NCI-H460 (cell line): ENCODE results near the gene TEX35. TPM values are rescaled to one million over a fixed set of nuclear protein-coding genes. Genes with fewer than 3 reads are reported as not detected.

ENCODE experiments used
- DNase-seq: peaks from one replicate; pipeline ENCODE4 v3.0.0-alpha.2; 2016; ENCODE audit warnings: low read depth; ENCODE audit errors: extremely low read depth
- polyA plus RNA-seq: library from polyadenylated mRNA; depleted of rRNA; stranded (reverse); fragments of >200 nt; gene quantifications from 2 replicates; pipeline ENCODE4 v1.2.3, GENCODE V29; 2014; cell fraction: nucleus; rRNA removed
- total RNA-seq: library from RNA; depleted of rRNA; stranded (reverse); fragments of >200 nt; shearing (Covaris generic); gene quantifications from 2 replicates; pipeline ENCODE4 v1.2.3, GENCODE V29; 2014; rRNA removed

Gene TEX35
- total RNA-seq, result not detected in 2 replicates
- not detected in 2 replicates for polyA plus RNA-seq

DNA sequence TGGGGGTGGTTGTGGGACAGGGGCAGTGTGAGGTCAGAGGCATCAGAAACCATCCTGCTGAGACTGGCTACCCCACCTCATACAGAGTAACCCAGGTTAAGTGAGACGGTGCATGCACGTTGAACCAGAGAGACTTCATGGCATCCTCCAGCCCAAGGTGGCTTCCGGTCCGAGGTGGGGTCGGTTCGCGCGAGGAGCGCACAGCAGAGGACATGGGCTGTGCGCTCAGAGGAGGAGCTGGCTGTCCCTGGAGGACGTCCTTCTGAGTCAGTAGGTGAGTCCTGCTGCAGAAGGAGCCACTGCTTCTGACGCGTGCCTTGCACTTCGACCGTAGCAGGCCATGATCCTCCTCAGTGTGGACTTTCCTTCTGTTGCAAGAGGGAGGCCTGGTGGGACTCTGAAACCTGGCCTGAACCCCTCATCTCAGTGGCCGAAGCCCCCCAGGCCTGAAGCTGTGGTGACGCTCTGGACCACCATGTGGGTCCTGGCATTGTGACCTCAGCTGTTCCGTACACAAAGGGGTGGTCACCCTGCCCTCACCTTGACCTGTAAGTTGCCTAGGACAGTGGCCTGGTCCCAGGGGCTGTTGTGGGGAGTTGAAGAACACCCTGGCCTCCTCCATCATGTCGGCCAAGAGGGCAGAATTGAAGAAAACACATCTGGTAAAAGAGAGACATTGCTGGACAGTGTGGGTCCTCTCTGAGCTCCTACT, at the start of gene TEX35:
Gene TEX35 (plus strand): TSS at position 544 of the 712 bp plus-strand sequence. CDS start 80 bp downstream, at position 624.
- DNase-seq, result no peak

DNA sequence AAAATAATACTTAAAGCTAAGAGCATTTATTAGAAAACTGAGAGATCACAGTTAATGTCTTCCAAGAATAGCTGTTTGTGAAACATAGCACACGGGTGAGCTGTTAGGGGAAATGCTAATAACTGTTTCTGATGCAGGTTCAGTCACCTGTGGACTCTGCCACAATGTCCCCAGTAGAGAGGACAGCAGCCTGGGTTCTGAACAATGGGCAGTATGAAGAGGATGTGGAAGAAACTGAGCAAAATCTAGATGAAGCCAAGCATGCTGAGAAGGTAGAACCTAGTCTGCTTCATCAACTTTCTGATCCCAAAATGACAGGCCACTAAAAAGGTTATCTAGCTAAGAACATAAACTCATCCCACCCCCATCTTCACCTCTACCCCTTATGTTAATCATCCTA, 48.8 kb upstream of the TEX35 start:
- no peak for DNase-seq

DNA sequence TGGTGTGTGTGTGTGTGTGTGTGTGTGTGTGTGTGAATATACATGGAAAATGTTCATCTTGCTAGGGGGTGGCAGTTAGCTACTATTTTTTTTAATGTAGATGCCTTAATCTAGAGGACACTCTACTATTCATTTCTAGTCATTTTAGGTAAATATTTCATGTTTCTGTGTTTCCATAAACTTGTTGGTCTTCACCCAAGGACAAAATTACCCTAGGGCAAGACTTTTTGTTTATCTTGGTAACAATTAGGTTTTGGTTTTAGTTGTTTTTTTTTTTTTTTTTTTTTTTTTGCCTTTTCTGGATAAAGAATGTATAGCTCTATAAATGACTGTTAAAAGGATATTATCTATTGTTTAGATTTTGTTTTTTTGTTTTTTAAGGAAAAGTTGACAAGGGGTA, 48.3 kb upstream of the TEX35 start:
- DNase-seq, result no peak

DNA sequence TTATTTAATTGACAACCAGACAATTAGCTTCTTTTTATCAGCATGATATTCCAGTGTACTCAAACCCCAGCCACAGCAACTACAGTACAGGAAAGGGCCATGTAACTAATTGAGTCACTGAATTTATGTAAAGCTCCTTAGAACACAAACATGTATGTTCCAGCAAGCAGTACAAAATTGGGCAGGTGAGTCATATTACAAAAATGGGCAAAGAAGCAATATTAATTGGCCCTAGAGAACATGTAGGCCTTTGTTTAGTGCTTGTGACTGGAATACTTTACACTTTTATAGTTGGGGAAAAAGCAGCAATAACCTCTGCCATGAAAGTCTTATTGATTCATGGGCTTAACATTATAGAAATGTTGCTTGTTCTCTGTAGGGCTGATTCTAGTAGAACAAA, 47.9 kb upstream of the TEX35 start:
- DNase-seq, result no peak

- no peak for DNase-seq
These were observed 45.1 kb upstream of the TEX35 start for GRCh38 chr1:178467837-178468236.

- DNase-seq, result no peak
These were observed 42.4 kb upstream of the TEX35 start for GRCh38 chr1:178470411-178470960.

GRCh38 chr1:178472531-178472930, 40.4 kb upstream of the TEX35 start:
- no peak for DNase-seq

DNA sequence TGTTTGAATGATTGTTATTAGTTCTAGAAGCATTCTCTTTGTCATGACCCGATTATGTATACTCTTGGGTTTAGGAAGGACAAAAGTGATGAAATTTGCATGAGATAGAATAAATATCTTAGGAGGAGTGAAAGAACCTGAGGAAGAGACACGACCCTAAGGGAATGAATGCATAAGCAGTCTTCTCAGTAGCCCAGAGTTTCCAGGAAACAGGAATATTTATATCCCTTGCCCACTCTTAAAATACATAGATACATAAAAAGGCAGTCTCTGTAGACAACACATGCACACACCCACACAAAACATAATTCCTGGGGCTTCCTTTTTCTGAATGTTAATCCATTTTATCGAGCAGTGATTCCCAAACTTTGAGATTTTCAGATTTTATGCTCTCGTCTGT, 35.5 kb upstream of the TEX35 start:
- DNase-seq, result no peak

DNA sequence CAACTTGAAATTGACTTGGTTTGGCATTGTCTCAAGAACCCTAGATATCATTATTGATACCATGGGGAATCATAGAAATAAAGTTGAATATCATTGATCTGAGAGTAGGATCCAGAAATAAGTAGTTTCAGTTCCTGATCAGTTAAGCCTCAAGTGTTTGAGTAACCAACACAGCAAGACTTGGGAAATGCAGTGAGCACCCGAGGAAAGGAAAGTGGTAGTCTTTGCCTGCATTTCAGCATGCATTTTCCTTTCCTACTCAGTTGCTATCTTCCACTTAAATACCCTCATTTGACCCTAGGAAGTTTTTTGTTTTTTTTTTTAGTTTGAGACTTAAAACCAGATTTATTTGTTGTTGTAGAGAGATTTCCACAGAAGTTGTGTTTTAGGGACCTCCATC, 35.1 kb upstream of the TEX35 start:
- DNase-seq, result no peak

DNA sequence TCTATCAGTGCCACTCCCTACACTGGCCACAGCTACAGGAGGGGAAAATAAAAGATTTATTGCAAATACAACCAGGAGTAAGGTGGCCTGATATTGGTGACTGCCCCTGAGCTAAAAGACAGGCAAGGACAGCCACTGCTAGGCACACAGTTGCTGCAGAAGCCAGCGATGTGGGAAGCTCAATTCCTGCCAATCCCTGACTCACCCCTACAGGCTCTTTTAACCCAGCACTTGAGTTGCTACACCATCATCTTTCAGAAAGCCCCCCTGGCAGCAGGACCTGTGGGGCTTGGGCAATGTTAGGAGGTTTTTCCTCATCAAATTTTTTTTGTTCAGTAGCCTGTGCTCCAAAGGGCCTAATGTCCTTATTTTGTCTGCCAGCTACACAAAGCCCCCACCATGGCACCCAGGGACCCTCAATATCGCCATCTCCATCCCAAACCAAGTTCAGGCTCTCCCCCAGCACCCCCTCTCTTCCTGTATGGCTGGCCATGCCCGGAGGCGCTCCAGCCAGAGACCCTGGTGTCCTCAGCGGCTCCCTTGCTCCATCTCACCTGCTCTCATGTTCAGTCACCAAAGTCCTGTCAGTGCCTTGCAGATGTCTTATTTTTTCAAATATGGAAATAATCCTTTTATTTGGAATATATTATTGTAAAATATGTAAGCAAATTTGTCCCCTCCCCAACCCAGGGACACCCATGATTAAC, 29.5 kb upstream of the TEX35 start:
- no peak for DNase-seq

GRCh38 chr1:178484698-178485225, 28.1 kb upstream of the TEX35 start:
- no peak for DNase-seq

GRCh38 chr1:178485541-178485981, 27.3 kb upstream of the TEX35 start:
- DNase-seq, result no peak

DNA sequence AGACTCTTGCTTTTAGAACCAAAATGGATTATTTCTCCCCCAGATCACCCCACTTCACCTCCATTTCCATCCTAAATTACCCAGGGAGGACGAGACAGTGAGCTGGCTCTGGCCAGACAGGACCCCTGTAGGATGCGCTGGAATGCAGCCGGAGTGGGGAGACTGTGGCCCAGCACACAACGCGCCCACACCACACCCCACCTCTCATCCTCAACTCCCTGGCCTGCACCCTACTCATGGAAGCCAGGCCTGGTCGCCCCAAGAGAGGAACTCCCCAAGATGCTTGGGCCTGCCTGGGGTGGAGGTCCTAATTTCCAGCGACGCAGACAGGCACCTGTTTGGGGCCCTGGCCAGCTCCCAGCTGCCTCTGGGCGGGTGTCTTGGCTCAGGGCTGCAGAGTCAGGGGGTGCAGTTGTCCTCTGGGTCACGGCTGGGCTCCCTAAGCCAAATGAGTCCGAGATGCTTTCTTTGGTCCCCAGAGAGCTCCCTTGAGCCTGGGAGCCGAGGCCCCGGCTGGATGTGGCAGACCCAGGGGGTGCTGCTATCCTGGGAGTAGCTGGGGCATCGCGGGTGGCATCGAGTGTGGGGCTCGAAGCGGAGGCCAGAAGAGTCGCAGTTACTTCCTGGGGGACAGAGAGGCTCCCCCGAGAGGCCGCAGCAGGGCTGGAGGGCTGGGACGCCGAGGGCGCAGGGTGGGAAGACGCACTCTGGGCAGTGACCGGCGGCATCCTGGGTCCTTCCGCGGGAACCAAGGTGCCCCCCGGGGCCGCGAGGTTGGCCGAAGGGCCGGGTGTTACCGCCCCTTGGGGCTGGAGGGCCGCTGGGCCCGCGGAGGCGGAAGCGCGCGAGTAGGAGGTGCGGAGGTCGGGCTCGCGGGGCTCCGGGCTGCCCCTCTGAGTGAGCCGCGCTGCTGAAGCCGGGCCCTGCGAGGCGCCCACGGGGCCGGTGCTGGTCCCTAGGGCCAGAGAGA, 26.5 kb upstream of the TEX35 start:
- no peak for DNase-seq

DNA sequence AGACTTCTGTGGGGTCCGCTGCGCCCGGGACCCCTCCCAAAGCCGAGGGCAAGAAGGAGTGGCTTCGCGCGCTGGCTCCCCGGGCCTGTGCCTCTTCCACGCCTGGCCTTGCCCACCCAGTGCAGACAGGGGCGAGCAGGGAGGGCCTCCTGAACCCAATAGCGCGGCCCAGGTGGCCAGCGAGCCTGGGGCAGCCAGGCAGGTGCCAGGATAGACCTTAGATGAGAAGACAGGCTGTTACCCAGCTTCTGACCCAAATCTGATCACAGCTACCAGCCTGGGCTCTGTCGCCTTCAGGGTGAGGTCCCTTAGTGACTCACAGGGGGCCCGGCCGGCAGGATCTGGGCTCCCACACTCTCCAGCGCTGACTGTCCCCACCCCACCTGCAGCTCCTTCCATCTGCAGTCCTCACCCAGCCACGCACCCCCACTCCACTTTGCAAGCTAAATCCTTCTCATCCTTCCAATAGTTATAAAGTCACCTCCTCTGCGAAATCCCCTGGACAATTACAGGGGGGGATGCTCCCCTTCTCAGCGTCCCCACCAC, 25.8 kb upstream of the TEX35 start:
- no peak for DNase-seq

- no peak for DNase-seq
These were observed 24.5 kb upstream of the TEX35 start for GRCh38 chr1:178488393-178488792.

DNA sequence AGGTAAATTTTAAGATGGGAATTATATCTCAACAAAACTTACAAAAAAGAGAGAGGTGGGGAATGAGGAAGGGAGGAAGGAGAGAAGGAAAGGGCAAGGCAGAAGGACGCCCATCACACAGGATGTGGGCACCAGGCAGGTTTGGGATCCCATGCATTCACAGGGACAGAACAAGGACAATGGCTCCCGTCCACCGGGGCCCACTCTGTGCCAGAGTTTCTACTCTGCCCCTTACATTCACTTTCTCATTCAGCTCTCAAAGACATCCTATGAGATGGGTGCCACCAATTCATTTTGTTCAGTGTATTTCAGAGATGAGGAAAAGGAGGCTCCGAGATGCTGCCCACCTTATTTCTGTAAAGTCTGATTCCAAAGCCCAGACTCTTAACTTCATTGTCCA, 23.5 kb upstream of the TEX35 start:
- DNase-seq, result no peak

- DNase-seq, result no peak
These were observed 22.8 kb upstream of the TEX35 start for GRCh38 chr1:178490136-178490535.

DNA sequence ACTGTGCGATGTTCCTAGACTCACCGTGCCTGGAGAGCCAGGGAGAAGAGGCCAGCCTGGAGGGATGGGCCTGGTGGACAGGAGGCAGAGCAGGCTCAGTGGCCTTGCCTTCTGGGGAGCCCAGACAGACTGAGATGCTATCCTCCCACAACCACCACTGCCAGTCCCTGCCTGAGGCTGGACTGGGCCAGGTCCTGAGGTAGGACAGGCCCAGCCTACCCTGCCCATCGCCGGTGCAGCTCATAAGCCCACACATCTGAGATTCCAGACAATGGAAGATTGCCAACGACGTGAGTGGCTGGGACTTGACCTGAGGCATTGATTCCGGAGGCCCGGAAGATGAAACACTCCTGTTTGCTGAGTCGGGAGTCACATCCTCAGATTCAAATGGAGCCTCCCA, 21.9 kb upstream of the TEX35 start:
- no peak for DNase-seq

GRCh38 chr1:178491721-178492120, 21.2 kb upstream of the TEX35 start:
- DNase-seq, result no peak

DNA sequence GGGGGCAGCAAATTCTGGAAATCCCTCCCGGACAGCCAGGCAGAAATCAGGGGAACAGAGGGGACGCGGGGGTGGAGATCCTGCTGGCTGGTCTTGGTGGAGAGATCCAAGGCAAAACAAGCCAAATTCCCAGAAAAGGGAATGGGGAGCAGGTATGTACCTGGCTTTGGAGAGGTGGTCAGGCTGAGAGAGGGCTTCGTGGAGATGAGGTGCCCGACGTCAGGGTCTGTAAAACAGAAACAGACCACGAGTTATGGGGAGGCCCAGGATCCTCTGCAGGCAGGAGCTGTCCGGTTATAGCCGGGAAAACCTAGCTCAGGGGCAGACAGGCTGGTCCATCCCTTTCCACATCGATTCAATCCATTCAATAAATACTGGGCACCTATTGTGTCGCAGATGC, 20.6 kb upstream of the TEX35 start:
- DNase-seq, result no peak
